HG03064 (cell line): Measurements from ENCODE around the gene VPS18.
A peak's percentile ranks its signal among the peaks of the same experiment; 100 is the strongest.

Experiments
- ATAC-seq: cut with Tn5 transposase; IDR thresholded peaks from one replicate; pipeline ENCODE4 v1.9.1; 2021; ENCODE audit warnings: low read depth; ENCODE audit not compliant: unreplicated experiment

VPS18 gene

DNA sequence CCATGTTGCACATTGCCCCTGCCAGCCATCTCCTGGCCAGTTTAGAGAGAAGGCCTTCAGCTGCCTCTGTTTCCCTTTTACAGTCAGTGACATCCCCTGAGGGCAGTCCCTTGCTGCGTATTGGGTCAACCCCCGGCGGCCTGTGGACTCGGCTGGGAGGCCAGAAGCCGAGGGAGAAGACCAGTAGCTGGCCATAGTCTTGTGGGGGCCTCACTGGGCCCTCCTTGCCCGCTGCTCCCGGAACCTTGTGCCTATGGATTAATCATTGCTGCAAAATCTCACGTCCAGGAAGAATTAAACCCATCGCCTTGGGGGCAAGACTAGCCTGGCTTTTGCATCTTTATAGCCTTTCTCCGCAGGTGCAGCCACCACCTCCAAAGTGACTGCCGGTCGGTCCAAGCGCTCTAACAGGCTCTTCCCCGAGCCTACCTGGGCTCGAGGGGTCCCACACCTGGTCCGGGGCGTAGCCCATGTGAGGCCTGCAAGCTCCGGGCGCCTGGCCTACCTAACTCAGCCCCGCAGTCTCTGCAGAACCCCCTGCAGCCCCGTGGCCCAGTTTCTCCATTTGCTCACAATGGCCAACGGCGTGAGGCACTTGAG lies 58.2 kb downstream of the VPS18 start:
- ATAC-seq: no peak

DNA sequence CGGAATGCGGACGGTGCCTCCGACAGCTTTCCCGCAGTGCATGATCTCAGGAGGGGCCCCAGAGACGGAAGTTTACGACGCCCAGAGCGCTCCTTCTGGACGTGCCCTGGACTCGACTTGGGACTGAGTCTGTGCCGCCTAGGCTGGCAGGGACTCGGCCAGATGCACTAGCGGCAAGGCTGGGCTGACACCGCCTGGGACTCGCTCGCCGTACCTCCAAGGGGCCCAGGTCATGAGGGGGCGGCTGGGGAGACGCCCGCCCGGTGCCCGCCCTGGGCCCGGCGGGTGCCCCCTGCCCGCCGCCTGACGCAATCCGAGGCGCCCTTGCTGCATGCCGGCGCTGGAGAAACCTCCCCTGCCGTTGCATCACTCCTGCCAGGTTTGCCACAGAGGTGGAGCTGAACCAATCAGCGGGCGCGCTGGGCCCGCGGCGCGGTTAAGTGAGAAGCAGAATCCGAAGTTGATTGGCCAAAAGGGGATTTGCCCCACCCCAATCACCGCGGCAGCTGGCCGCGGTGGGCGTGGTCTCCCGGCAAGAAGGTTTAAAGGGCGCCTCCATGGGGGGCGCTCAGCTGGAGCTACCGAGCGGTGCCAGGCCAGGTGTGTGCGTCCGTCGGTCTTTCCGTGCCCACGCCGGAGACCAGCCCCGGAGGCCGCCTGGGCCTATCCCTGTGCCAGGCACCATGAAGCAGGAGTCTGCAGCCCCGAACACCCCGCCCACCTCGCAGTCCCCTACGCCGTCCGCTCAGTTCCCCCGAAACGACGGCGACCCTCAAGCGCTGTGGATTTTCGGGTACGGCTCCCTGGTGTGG lies 58.9 kb downstream of the VPS18 start, which contains the start of gene CHAC1:
Gene CHAC1, plus strand, starts transcription at position 571 of the 812 bp plus-strand sequence. Its CDS starts 113 bp downstream, at position 684.
- peak; percentile 84 for ATAC-seq
